Left renal cortex interstitium (tissue), 4 donors: ENCODE measurements around the gene SOX6. TPM values are rescaled to one million over a fixed set of nuclear protein-coding genes. Genes with fewer than 3 reads are reported as not detected.

Experiments
- DNase-seq, 4 donors: peaks; one replicate each; pipeline ENCODE4 v3.0.0-alpha.2; 2013; ENCODE audit warnings: low read depth in 4 of 4, low spot score in 2 of 4, missing footprints in 1 of 4
- polyA plus RNA-seq, 4 donors: library from polyadenylated mRNA; unstranded; fragments of 120-200 nt; gene quantifications; one replicate each; pipeline ENCODE4 v1.2.1, GENCODE V29; 2013; ENCODE audit not compliant: insufficient read length in 4 of 4

The SOX6 gene
- polyA plus RNA-seq, 4 donors, result 17.2 to 23.3 (median 21.4) TPM

DNA sequence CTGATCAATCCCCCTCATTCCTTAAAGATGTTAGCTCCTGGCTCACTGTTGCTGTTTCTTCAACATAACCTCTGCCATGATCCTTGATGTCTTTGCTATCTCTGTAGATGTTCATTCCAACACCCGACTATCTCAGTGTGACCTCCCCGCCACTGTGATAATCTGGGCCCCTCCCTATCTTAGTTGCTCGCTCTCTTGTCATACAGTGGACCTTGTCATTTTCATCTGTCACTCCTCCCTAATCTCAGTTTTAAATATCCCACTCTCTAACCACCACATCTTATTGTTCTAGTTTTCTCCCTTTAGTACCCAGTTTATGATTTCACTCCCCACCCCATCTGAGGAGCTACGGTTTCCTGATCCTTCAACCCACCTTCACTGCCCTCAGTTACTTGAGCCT lies 379.2 kb downstream of the SOX6 start:
- no peak for DNase-seq

DNA sequence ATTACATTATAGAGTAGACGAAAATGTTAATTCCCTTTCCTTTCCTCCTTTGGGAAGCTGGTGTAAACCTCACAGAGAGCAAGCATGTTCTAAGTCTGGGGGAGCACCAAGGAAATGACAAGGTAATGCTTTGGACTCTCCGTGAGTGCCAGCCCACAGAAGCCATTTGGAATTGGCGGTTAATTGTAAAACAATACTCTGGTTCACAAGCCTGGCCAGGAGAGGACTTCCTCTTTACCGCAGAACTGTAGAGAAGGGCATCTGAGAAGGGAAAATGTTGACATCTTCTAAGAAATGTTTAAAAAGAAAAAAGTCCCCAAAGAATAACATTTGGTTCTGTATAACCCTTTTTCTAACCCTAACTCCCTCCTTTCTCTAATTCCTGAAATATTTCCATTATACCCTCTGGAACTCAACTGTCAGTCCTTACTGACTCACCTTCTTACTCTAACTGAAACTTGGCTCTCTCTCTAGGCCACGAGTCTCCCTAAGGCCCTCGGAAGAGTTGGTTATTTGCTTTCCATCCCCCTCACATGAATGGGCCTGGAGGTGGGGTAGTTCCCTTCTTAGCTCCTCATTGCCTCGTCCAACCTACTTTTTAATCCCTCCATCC lies 379.8 kb downstream of the SOX6 start:
- DNase-seq, result no peak

DNA sequence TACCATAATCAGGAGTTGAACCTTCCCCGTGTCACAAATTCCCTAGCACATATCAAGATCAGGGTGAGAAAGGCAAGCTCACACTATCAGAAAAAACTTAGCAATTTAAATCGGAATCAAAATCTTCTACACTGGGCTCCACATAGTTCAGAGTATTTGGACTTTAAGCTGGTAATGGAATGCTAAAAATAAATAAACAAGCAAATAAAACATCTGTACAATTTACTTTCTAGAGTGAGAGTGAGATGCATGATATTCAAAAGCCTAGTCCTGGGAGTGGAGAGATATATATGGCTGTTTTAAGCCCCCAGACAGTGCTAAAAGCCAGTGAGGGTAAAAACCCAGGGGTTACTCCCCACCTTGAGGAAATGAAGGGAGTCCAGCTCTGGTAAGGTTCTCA lies 380.6 kb downstream of the SOX6 start:
- DNase-seq, result no peak

DNA sequence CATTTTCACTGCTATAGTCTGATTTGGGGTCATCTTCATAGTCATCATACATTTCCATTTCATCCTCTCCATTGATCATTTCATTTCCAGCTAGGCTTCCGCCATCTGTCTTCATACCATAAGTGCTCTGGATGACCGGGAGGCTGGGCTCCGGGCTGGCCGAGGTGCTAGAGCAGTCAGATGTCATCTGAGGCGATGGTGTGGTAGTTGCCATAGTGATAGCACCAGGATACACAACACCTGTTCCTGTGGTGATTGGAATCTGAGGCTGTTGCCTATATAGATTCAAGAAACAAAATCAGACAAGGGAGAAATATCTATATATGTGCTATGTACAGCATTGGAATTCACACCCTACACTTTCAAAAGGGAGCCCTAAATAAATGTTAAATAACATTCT lies 383.5 kb downstream of the SOX6 start:
- no peak for DNase-seq

DNA sequence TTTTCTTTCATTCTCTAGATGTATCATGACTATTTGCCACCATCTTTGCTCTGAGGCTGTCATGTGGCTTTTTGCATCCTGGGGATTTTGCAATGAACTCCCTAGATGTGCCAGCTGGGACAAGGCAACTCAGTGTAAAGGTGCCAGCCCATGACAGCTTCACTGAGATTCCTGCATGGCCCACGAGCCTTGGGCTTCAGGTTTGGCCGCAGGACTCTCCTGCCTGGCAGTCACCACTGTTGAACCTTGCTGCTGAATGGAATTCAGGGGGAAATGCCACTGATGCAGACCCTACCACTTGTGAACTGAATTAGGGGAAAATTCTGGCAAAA lies 385.2 kb downstream of the SOX6 start:
- DNase-seq, result no peak

DNA sequence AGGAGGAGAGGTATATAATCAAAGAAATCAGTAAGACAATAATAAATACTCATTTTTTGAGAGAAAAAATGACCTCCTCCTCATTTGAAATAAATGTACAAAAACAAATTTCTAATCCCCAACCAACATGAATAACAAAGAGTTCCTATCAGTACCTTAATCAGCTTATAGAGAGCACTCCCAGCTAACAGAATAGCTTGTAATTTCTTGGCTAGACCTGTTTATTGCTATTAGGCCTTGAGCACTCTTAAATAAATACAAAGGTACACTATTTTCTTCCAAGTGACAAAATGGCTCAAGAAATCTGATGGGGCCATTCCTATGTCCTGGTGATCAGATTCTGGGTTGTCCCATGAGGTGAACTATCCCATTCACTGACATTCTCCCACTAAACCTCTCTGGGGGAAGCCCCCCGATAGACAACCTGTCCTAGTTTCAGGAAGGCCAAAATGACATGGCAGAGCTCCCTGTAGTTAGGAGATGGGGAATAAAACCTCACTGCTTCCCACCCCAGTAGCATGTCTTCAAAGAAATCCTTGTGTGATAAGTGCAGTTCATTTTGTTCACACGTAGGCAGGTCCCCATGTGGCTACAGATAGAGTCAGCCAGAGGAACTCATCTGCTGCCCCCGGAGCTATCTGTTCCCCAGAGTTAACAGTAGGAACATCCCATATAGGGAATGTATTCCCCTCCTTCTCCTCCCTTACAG lies 385.7 kb downstream of the SOX6 start:
- DNase-seq, result no peak

DNA sequence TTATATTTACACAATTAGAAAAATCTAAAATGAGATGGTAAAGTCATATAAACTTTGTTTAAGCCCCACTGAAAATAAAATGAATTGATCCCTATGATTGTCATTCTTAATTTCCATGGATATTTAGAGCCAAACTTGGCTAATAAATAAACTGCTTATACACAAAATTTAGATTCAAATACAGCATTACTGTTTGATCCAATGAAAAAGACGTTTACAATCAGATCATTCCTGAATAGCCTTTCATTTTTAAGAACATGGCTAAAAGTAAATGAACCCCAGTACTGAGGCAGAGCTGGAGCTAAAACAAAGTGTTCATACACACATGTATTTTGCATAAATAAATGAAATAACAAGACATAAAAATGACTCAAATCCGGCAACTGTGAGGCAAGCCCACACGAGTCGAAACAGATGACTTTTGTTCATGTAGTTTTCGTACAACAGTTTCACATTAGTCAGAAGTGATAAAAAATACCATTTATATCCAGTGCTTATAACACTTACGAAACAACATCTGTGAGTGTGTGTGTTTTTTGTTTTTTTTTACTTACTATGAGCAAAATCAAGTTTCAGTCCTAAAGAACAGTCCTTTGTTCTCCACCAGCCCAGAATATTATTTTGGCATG lies 386.5 kb downstream of the SOX6 start:
- DNase-seq, result no peak

DNA sequence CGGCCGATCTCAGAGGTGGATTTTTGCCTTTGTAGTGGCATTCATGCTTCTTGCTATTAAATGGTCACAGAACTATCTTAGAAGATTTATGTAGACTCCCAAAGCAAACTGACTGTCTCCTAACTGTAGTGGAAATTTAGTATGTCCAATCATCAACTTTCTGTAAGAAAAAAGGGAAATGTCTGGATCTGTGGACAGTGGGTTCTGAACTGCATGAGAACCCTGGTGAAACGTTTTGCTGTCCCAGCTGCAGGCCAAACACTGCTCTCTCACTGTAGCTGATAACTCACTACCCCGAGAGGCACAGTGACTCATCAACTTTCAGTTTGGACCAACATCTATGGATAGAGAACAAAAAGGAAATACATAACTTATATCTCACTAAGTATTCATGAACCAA lies 387.1 kb downstream of the SOX6 start:
- DNase-seq, result no peak

DNA sequence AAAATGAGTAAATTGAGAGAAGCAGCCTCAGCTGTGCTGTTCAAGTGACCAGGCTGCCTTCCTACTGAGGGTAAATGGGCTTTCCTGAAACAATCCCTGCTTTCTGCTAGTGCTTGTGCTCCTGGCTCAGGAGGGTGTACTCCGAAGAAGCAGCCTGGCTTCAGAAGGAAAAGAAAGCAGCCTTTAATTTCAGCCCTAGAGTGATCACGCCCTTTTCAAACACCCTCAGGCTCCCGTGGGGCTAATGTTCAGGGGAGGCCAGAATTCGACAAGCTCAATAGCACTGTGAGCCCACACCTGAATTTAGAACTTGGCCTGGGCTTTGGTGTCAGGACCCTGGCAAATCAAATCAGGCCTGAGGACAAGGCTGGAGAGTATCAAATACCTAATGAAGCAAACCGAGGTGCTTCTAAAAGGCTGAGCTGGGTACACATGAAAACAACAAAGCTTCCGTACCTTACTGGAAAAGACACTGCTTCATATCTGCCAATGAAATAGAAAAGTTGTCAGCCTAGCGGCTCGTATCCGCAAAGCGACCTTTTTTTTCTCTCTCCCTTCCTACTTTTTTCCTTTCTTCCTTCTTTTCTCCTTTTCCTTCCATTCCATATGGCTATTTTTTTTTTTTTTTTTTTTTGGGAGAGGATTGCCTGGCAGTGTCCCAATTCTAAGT lies 387.8 kb downstream of the SOX6 start:
- no peak for DNase-seq

DNA sequence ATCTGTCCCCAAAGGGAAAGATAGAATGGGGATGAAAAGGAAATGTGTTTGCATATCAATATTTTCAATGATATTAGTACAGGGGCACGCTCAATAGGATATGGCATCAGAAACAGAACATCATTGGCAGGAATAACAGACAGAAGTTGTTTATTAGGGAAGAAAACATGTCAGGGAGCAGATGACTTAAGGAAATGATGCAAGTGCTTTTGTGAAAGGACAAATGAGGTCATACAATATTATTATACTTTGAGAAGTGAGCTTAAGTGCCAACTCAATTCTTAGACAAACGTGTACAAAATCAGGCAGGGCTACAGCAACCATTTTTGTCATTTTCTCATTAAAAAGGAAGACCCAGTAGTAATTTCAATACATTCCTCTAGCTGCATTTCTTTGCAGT lies 388.4 kb downstream of the SOX6 start:
- DNase-seq, result no peak

DNA sequence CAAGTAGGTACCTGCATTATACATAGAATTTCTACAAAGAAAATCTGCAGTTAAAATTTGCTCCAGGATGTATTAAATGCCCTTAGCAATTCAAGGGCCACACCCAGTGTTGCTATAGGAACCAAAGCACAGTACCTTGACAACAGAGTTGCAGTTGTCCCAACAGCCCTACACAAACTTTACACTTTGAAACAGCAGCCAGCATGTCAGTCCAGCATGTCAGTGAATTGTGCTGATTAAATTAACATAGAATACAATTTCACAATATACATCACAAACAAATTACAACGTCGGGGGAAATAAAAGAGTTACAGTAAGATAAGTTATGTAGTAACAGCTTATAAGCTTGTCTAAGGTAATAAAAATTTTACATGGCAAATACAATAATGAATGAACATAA lies 389.2 kb downstream of the SOX6 start:
- no peak for DNase-seq

DNA sequence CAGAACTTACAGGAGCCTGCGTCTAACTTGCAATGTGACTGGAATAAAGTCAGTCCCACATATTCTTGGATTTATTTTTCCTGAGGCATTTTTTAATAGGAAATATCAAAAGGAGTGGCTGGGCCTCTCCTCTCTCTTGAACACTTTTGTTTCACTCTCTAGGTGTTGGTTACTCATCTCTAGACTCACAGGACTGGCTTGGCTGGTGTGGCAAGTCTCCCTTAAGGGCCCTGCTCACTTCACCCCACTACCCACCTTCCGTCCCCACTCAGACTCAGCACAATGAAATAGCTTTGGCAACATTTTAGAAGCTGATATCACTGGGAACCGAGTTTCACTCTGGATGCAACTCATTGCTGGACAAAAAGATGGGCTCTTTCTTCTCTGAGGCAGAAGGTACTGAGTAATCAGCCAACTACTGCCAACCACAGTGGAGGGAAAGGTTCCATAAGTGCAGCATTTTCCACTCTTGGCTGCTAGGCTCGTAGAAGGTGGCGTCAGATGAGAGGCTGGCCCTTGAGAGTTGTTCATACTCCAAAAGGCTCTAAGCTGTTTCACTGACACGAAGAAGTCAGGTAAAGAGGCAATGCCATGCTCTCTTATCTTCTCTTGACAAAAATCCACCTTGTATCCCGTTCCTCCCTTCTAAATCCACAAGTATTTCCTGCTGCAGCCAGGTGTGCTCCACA lies 390.6 kb downstream of the SOX6 start:
- no peak for DNase-seq

DNA sequence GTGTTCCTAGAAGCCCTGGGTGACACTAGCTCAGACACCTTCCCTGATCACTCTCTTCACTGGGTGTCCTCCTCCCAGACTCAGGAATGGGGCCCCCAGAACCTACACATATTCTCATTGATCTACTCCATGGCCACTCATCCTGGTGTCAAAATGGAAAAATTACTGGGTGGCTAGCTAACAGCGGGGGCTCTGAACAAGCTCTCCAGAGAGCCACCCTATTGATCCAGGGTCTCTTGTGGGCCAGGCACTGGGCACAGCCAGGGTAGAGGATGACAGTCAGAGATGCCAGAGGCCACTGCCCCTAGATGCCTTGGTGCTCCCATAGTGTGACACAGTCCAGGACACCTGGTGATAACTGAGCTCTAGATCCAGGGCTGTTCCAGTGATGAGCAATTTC lies 393.1 kb downstream of the SOX6 start:
- no peak for DNase-seq

DNA sequence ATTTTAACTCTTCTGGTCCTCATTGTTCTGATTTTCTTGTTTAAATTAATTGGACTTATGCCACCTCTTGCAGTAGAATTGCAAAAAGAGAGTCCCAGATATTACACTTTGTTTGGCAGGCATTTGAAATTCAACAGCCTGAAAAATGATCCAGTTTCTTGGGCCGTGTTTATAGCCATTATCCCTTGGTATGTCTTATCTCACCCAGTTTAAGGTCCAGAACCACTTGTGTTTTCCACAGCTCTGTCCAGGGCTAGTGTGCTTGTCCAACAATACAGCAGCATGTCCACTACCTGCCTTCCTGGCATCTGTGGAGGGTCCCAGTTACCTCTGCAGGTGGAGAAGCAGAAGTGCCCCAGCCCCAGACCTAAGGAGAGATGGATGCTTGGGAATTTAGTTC lies 397.4 kb downstream of the SOX6 start:
- DNase-seq, result no peak

DNA sequence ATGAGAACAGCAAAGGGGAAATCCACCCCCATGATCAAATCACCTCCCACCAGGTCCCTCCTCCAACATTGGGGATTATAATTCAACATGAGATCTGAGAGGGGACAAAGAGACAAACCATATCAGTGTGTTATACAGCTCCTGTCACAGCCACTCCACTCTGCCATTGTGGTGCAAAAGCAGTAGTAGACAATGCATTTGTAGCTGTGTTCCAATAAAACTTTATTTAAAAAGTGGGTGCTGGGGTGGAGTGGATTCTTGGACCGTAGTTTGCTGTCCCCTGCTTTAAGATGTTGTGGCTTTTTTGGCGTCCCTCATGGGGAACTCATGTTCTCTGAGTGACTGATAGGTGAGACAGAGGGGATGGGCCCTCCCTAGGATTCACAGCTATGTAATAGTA lies 399.1 kb downstream of the SOX6 start:
- DNase-seq, result no peak

DNA sequence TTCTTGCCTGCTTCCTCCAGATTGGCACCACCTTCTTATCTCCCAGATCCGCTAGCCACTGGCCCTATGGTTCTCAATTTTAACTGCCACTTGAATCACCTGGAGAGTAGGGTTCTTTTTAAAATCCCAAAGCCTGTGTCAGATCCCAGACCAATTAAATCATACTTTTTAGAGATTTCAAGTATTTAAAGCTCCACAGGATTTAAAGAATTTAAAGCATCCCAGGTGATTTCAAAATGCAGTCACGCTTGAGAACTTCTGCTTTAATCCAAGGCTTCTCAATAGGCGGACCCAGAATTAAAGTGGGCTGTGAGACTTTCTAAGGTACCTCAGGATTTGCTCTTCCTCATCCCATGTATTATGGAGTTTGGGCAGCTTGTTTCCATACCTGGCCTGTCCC lies 400.0 kb downstream of the SOX6 start:
- DNase-seq, result no peak

DNA sequence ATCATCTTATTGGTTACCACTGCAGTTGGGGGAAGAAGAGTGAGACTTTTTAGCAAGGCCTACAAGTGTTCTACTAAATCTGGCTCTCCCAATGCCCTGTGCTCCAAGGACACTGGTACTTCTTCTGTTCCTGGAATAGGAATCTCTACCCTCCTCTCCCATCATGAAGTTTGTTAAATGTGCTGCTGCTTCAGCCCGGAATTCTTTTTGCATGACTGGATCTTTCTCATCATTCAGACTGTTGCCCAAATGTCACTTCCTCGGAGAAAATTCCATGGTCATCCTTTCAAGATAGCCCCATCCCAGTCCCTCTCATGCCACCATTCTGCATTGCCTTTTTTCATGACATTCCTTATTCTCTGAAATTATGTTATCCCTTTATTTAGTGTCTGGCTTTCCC lies 400.8 kb downstream of the SOX6 start:
- DNase-seq, result no peak

DNA sequence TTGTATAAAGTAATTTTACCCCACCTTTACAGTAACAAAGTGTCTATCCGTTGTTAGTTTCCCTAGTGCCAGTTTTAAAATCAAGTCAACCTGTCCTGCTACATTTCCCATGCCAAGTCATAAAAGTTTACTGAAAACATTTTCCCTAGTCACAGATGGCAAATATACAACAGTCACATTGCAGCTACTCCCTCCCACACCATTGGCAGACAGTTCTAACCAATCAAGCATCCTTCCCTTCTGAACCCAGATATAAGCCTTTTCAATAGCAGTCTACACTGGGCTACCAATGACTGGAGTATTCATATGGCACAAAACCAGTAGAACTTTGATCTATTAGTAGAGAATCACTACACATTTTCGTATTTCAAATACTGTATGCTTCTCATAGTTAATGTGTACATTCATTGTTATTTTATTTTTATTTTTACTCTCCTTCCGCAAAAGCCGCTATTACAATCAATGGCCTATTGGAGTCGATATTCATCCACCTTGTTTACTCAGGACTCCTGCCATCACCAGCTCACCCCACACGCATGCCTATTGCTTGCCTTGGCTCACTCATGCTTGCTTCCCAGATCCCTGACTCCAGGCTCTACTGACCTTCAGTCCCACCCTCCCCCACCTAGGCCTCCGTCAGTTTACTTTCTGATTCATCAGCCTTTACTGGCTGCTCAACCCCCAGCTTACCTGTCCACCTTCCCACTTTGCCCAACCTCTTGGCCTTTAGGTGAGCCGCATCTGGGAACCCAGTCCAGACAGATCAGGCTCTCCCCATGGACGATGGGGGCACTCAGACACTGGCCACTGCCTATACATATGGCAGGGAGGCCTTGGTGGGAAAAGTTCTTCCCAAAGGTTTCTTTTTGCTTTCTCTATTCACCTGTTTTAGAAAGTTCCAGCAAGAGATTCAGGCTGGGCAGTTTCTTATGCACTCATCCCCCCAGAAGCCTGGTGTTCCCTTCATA lies 408.4 kb downstream of the SOX6 start:
- DNase-seq, result no peak

DNA sequence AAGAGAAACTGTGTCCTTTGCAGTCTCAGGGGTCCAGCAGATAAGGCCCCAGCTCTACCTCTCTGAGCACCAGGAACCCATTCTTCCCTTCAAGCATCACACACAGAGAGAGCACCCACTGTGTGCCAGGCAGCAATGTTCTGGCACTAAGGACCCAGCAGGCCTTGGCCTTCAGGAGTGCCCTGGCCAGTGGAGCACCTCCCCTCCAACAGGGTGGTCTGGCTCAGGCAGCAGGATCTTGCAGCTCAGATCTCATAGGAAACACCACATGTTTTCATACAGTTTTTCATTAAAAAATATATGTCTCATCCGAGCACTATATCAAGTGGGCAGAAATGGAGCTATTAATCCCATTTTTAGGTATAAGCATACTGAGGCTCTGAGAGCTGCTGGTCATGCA lies 410.6 kb downstream of the SOX6 start:
- no peak for DNase-seq

DNA sequence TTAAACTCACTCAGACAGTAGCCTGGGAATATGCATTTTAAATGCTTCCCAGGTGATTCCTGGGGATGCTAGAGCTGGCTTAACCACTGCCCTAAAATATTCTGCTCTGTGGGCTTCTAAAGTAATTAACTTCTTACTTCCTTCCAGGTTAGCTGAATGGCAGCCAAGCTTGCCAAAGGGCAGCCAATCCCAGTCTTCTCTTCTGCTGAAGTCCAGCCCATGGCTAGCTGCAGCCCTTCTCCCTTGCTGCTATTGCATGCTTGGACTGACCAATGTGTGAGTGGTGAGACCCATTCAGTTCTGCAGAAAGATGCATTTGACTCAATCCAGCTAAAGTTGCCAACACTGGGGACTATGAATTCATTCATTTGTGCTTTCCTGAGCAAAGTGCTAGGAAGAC lies 411.9 kb downstream of the SOX6 start:
- no peak for DNase-seq
